Ascending aorta (tissue), 2 donors: ENCODE measurements around the gene CDK14. TPM values are rescaled to one million over a fixed set of nuclear protein-coding genes. Genes with fewer than 3 reads are reported as not detected.

Experiments
- DNase-seq, 2 donors: peaks; one replicate each; pipeline ENCODE4 v3.0.0-alpha.2; 2019; ENCODE audit warnings: low spot score in 2 of 2
- H3K27ac ChIP-seq, 2 donors: fragments of 200-600 bp; sonication (generic); one replicate each; pipeline ENCODE4 v1.5.1; 2016 to 2017; ENCODE audit warnings: mild to moderate bottlenecking in 1 of 2
- H3K27me3 ChIP-seq: fragments of 200-600 bp; sonication (generic); one replicate; pipeline ENCODE4 v1.5.1; 2017
- H3K36me3 ChIP-seq, 2 donors: fragments of 200-600 bp; sonication (generic); one replicate each; pipeline ENCODE4 v1.5.1; 2016
- H3K4me1 ChIP-seq, 2 donors: fragments of 200-600 bp; sonication (generic); one replicate each; pipeline ENCODE4 v1.5.1; 2016 to 2017; ENCODE audit warnings: mild to moderate bottlenecking in 1 of 2
- H3K4me3 ChIP-seq, 2 donors: fragments of 200-600 bp; sonication (generic); one replicate each; pipeline ENCODE4 v1.5.1; 2016 to 2017; ENCODE audit warnings: mild to moderate bottlenecking in 1 of 2
- H3K9me3 ChIP-seq, 2 donors: fragments of 200-600 bp; sonication (generic); one replicate each; pipeline ENCODE4 v1.5.1; 2016
- intact Hi-C: fragments of 100-400 bp; cut with DNase I; formaldehyde crosslinking; loops from one replicate; pipeline ENCODE4 v1.15.1; 2023
- total RNA-seq: library from RNA; depleted of rRNA; stranded (reverse); fragments of >200 nt; gene quantifications from one replicate; pipeline ENCODE4 v1.1.0, GENCODE V29; 2016
- TF ChIP-seq, protein P1 (sequence below), 3 experiments: fragments of 200-600 bp in 2 of 3; fragments of 450-650 bp in 1 of 3; sonication (generic) in 2 of 3; IDR thresholded peaks; one replicate each; pipeline ENCODE4 v1.5.1; 2016 to 2019; ENCODE audit warnings: antibody characterized with exemption in 3 of 3, mild to moderate bottlenecking in 1 of 3, moderate library complexity in 1 of 3

The CDK14 gene
- total RNA-seq, 1 donor from 2014 or later: 5.1 TPM

GRCh38 chr7:90938371-90938770, 342.2 kb downstream of the CDK14 start:
- no peak for DNase-seq
- no peaks in the 10 kb centered on the region for H3K4me1 ChIP-seq
- H3K27me3 ChIP-seq: no peaks in the 10 kb centered on the region
- TF ChIP-seq, protein P1, sequence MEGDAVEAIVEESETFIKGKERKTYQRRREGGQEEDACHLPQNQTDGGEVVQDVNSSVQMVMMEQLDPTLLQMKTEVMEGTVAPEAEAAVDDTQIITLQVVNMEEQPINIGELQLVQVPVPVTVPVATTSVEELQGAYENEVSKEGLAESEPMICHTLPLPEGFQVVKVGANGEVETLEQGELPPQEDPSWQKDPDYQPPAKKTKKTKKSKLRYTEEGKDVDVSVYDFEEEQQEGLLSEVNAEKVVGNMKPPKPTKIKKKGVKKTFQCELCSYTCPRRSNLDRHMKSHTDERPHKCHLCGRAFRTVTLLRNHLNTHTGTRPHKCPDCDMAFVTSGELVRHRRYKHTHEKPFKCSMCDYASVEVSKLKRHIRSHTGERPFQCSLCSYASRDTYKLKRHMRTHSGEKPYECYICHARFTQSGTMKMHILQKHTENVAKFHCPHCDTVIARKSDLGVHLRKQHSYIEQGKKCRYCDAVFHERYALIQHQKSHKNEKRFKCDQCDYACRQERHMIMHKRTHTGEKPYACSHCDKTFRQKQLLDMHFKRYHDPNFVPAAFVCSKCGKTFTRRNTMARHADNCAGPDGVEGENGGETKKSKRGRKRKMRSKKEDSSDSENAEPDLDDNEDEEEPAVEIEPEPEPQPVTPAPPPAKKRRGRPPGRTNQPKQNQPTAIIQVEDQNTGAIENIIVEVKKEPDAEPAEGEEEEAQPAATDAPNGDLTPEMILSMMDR (IDR thresholded peaks at IDR 0.05): no peak
- no peaks in the 10 kb centered on the region for H3K9me3 ChIP-seq
- no peak overlapping the region for H3K27ac ChIP-seq
- H3K4me3 ChIP-seq: no peak overlapping the region
- intact Hi-C loops: no loop called here
- H3K36me3 ChIP-seq: no peaks in the 10 kb centered on the region

- no peak for DNase-seq
- no peaks in the 10 kb centered on the region for H3K36me3 ChIP-seq
- H3K4me1 ChIP-seq: peaks cover 0 to 4% of the 10 kb centered on the region in 2 donors
- TF ChIP-seq, protein P1 (IDR thresholded peaks at IDR 0.05): no peak
- no peak overlapping the region for H3K27ac ChIP-seq
- no peak overlapping the region for H3K4me3 ChIP-seq
- no peaks in the 10 kb centered on the region for H3K27me3 ChIP-seq
- intact Hi-C loops: loop anchor here (10.0 kb wide), 2 partner anchors 325 to 345 kb away; partner anchors contain the start of genes CDK14 and FZD1
- no peaks in the 10 kb centered on the region for H3K9me3 ChIP-seq
Observed at GRCh38 chr7:90939666-90940065, 343.5 kb downstream of the CDK14 start.

- H3K4me3 ChIP-seq: no peak overlapping the region
Observed at GRCh38 chr7:90944021-90944420, 347.9 kb downstream of the CDK14 start.

DNA sequence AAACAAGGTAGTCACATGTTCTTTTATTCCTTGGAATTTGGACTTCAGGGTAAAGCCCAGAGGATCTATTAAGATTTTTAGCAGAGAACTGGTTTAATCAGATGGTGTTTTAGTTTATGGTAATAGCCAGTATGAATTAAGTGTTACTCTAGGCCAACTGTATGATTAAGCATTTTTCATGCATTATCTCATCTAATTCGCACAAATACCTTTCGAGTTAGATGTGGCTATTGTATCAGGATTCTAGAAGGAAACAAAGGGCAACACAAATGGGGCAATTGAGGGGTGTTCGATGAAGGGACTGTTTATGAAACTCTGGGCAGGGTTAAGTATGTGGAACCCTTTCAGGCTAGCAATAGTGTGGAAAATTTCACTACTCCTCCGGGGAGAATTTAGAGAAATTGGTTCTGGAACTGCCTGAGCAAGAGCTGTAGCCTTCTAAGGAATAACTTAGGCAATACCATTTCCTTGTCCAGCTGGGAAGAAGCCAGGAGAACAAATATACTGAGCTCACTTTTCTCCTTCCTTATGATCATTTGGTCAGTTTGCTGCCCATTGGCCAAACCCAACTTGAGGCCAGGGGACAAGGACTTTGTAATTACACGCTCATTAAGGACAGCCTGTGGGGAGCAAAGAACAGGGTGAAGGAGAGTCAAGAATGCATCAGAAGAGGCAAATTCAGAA, 349.1 kb downstream of the CDK14 start:
- H3K36me3 ChIP-seq: no peaks in the 10 kb centered on the region
- intact Hi-C loops: loop anchor here (10.0 kb wide), 2 partner anchors 320 to 350 kb away; partner anchors contain the start of genes CDK14 and FZD1
- H3K27me3 ChIP-seq: no peaks in the 10 kb centered on the region
- no peaks in the 10 kb centered on the region for H3K9me3 ChIP-seq
- peak overlapping the region; percentile 59 to 63 for H3K27ac ChIP-seq
- no peak for DNase-seq
- H3K4me1 ChIP-seq: peaks cover 0 to 12% of the 10 kb centered on the region in 2 donors
- H3K4me3 ChIP-seq: no peak overlapping the region
- TF ChIP-seq, protein P1 (IDR thresholded peaks at IDR 0.05): no peak

More at GRCh38 chr7:90944021-90944420, 347.9 kb downstream of the CDK14 start:
- no peak for DNase-seq
- TF ChIP-seq, protein P1 (IDR thresholded peaks at IDR 0.05): no peak
- H3K27ac ChIP-seq: no peak overlapping the region
- peaks cover 0 to 12% of the 10 kb centered on the region in 2 donors for H3K4me1 ChIP-seq
- no peaks in the 10 kb centered on the region for H3K27me3 ChIP-seq
- H3K36me3 ChIP-seq: no peaks in the 10 kb centered on the region
- intact Hi-C loops: loop anchor here (10.0 kb wide), 2 partner anchors 321 to 349 kb away; partner anchors contain the start of genes CDK14 and FZD1
- no peaks in the 10 kb centered on the region for H3K9me3 ChIP-seq

GRCh38 chr7:90946730-90947501, 350.8 kb downstream of the CDK14 start:
- intact Hi-C loops: loop anchor here (10.0 kb wide), 2 partner anchors 318 to 352 kb away; partner anchors contain the start of genes CDK14 and FZD1
- Histone ChIP-seq H3K4me3 (peak overlapping the region in 1 of 2 donors; percentile 10), H3K4me1 (peaks cover 0 to 12% of the 10 kb centered on the region in 2 donors), H3K27ac (peak overlapping the region; percentile 63 to 65), H3K9me3 (no peaks in the 10 kb centered on the region), H3K27me3 (no peaks in the 10 kb centered on the region), H3K36me3 (no peaks in the 10 kb centered on the region)
- DNase-seq: no peak
- TF ChIP-seq, protein P1 (IDR thresholded peaks at IDR 0.05): no peak
